Neuronal stem cell (in vitro differentiated cells): ENCODE results near the gene TAF12.
"Not testable (repeated sequence)": the region's sequence is repeated elsewhere in the genome, so short reads cannot be mapped to it uniquely, and the experiment has no call there.

Experiments used
- DNase-seq: peaks from one replicate; pipeline ENCODE4 v3.0.0-alpha.2; 2013; ENCODE audit warnings: low spot score
- H2AFZ ChIP-seq: one replicate; pipeline ENCODE4 v1.6.1; 2013; ENCODE audit warnings: mild to moderate bottlenecking, low read length, inconsistent platforms
- H2AK5ac ChIP-seq: 2 replicates; pipeline ENCODE4 v1.6.1; 2013; ENCODE audit warnings: low read depth, mild to moderate bottlenecking, inconsistent platforms, low read length, moderate library complexity, mixed read lengths
- H2BK120ac ChIP-seq: 2 replicates; pipeline ENCODE4 v1.6.1; 2013; ENCODE audit warnings: low read depth, mild to moderate bottlenecking, inconsistent platforms, low read length, moderate library complexity, mixed read lengths
- H2BK12ac ChIP-seq: one replicate; pipeline ENCODE4 v1.6.1; 2013; ENCODE audit warnings: low read length, inconsistent platforms
- H2BK15ac ChIP-seq: 2 replicates; pipeline ENCODE4 v1.6.1; 2013; ENCODE audit warnings: mild to moderate bottlenecking, low read length, inconsistent platforms, mixed read lengths
- H2BK5ac ChIP-seq: one replicate; pipeline ENCODE4 v1.6.1; 2013; ENCODE audit warnings: inconsistent platforms, mild to moderate bottlenecking, low read length, moderate library complexity
- H3K14ac ChIP-seq: one replicate; pipeline ENCODE4 v1.6.1; 2013; ENCODE audit warnings: low read length, inconsistent platforms
- H3K18ac ChIP-seq: 2 replicates; pipeline ENCODE4 v1.6.1; 2013; ENCODE audit warnings: low read length, inconsistent platforms
- H3K23ac ChIP-seq: 2 replicates; pipeline ENCODE4 v1.6.1; 2013; ENCODE audit warnings: low read depth, mild to moderate bottlenecking, mixed read lengths, low read length, inconsistent platforms; ENCODE audit not compliant: poor library complexity
- H3K27ac ChIP-seq: replicated peaks from 3 replicates; pipeline ENCODE4 v1.5.1; 2013; ENCODE audit warnings: low read length, inconsistent platforms
- H3K27me3 ChIP-seq, 3 experiments: 2 replicates each; pipeline ENCODE4 v1.6.1; 2013; ENCODE audit warnings: low read length in 3 of 3, mild to moderate bottlenecking in 2 of 3, inconsistent platforms in 1 of 3, low read depth in 1 of 3, mixed read lengths in 1 of 3, moderate library complexity in 1 of 3; ENCODE audit not compliant: control insufficient read depth in 3 of 3, insufficient read depth in 3 of 3
- H3K36me3 ChIP-seq, 2 donors: replicated peaks in 1 of 2; 2 replicates each; pipeline ENCODE4 v1.6.1; 2013; ENCODE audit warnings: low read length in 2 of 2; ENCODE audit not compliant: control insufficient read depth in 2 of 2, insufficient read depth in 2 of 2
- H3K4ac ChIP-seq: 2 replicates; pipeline ENCODE4 v1.6.1; 2013; ENCODE audit warnings: inconsistent platforms, mild to moderate bottlenecking, low read length, moderate library complexity
- H3K4me1 ChIP-seq, 2 donors: 1 replicate in 1 of 2; 2 replicates in 1 of 2; pipeline ENCODE4 v1.6.1; 2013; ENCODE audit warnings: low read length in 2 of 2, low read depth in 1 of 2; ENCODE audit not compliant: control insufficient read depth in 2 of 2, insufficient read depth in 1 of 2
- H3K4me2 ChIP-seq: one replicate; pipeline ENCODE4 v1.6.1; 2013; ENCODE audit warnings: mild to moderate bottlenecking, low read length, inconsistent platforms; ENCODE audit not compliant: insufficient read depth, poor library complexity, severe bottlenecking
- H3K4me3 ChIP-seq, 2 donors: 2 replicates each; pipeline ENCODE4 v1.5.1; 2013; ENCODE audit warnings: low read length in 2 of 2, mild to moderate bottlenecking in 2 of 2, inconsistent platforms in 1 of 2, moderate library complexity in 1 of 2
- H3K79me1 ChIP-seq: one replicate; pipeline ENCODE4 v1.6.1; 2013; ENCODE audit warnings: low read depth, mild to moderate bottlenecking, inconsistent platforms, low read length, moderate library complexity
- H3K9ac ChIP-seq: one replicate; pipeline ENCODE4 v1.6.1; 2013; ENCODE audit warnings: mild to moderate bottlenecking, low read depth, low read length, inconsistent platforms; ENCODE audit not compliant: poor library complexity
- H3K9me3 ChIP-seq, 2 donors: replicated peaks in 1 of 2; 2 replicates each; pipeline versions ENCODE3 to v1.6.1; 2013; ENCODE audit warnings: low read length in 2 of 2, mild to moderate bottlenecking in 2 of 2, inconsistent platforms in 1 of 2, low read depth in 1 of 2, mixed read lengths in 1 of 2, moderate library complexity in 1 of 2; ENCODE audit not compliant: control insufficient read depth in 2 of 2, insufficient read depth in 1 of 2
- H4K8ac ChIP-seq: one replicate; pipeline ENCODE4 v1.6.1; 2013; ENCODE audit warnings: low read depth, mild to moderate bottlenecking, inconsistent platforms, low read length, moderate library complexity
- H4K91ac ChIP-seq: one replicate; pipeline ENCODE4 v1.6.1; 2013; ENCODE audit warnings: low read length, low read depth, mild to moderate bottlenecking, inconsistent platforms; ENCODE audit not compliant: poor library complexity
- WGBS, 2 donors: extraction: QIAGEN DNeasy Blood & Tissue Kit; methylation state at CpG; one replicate each; pipeline ENCODE4 v1.1.7; 2013; ENCODE audit warnings: missing lambda C conversion rate in 2 of 2, mixed read lengths in 1 of 2; ENCODE audit not compliant: insufficient read length in 2 of 2, insufficient replicate concordance in 1 of 2; ENCODE audit errors: extremely low coverage in 2 of 2; 5-methylcytosine and 5-hydroxymethylcytosine counted together

Gene TAF12

GRCh38 chr1:28592321-28593071 is 50.4 kb downstream of the TAF12 start:
- peak overlapping the region; percentile 88 for H2AK5ac ChIP-seq
- H3K27ac ChIP-seq = no peak overlapping the region
- peak overlapping the region; percentile 94 for H3K18ac ChIP-seq
- peaks cover 0 to 11% (median 0%) of the 10 kb centered on the region in 3 experiments for H3K27me3 ChIP-seq
- H4K8ac ChIP-seq = peak overlapping the region; percentile 65
- H3K4me2 ChIP-seq = peak overlapping the region; percentile 83
- no peak overlapping the region for H3K4ac ChIP-seq
- peak overlapping the region; percentile 75 for H2BK15ac ChIP-seq
- H2BK5ac ChIP-seq = peak overlapping the region; percentile 93
- H4K91ac ChIP-seq = no peak overlapping the region
- no CpG with 5 or more reads among the region's 81 CpGs for WGBS, 2 donors
- peak overlapping the region; percentile 97 for H3K14ac ChIP-seq
- no peaks in the 10 kb centered on the region for H3K79me1 ChIP-seq
- peak overlapping the region; percentile 81 for H3K9ac ChIP-seq
- H2BK12ac ChIP-seq = peak overlapping the region; percentile 73
- H3K4me3 ChIP-seq = peak overlapping the region; percentile 33 to 83
- H3K4me1 ChIP-seq = peaks cover 2 to 4% of the 10 kb centered on the region in 2 donors
- DNase-seq = peak; percentile 35
- peaks cover 0 to 2% of the 10 kb centered on the region in 2 donors for H3K9me3 ChIP-seq
- no peak overlapping the region for H2BK120ac ChIP-seq
- H3K36me3 ChIP-seq = no peaks in the 10 kb centered on the region
- H2AFZ ChIP-seq = peak overlapping the region; percentile 78
- no peak overlapping the region for H3K23ac ChIP-seq

GRCh38 chr1:28591708-28592320 is 51.1 kb downstream of the TAF12 start, which contains the start of gene RAB42:
Gene RAB42, plus strand, starts transcription at chr1:28592265. Its CDS starts 247 bp downstream, at chr1:28592512.
- peak within 1 kb of the TSS; percentile 83 for H3K4me2 ChIP-seq
- no peak for DNase-seq
- H4K91ac ChIP-seq = no peak within 1 kb of the TSS

GRCh38 chr1:28586585-28587391 is 56.1 kb downstream of the TAF12 start:
- not testable (repeated sequence) for H3K9ac ChIP-seq, H3K4me2 ChIP-seq, H3K79me1 ChIP-seq, DNase-seq, H3K4ac ChIP-seq, H2BK5ac ChIP-seq, H4K8ac ChIP-seq, H3K18ac ChIP-seq, H3K36me3 ChIP-seq, H2BK120ac ChIP-seq, H3K9me3 ChIP-seq, H3K4me3 ChIP-seq, H3K4me1 ChIP-seq, H2AK5ac ChIP-seq, H2AFZ ChIP-seq, H2BK12ac ChIP-seq, H3K27ac ChIP-seq, H3K23ac ChIP-seq, H4K91ac ChIP-seq, H3K14ac ChIP-seq, H2BK15ac ChIP-seq
- no CpG with 5 or more reads among the region's 19 CpGs for WGBS, 2 donors
- peaks cover 0 to 13% (median 0%) of the 10 kb centered on the region in 3 experiments for H3K27me3 ChIP-seq

More at GRCh38 chr1:28591708-28592320, 51.1 kb downstream of the TAF12 start, which contains the start of gene RAB42:
- Histone ChIP-seq H3K4ac (no peak within 1 kb of the TSS), H3K36me3 (no peaks in the 10 kb centered on the region), H3K9me3 (peaks cover 0 to 2% of the 10 kb centered on the region in 2 donors), H3K23ac (no peak within 1 kb of the TSS), H3K27ac (no peak within 1 kb of the TSS), H2AK5ac (peak within 1 kb of the TSS; percentile 88), H3K9ac (peak within 1 kb of the TSS; percentile 81), H3K14ac (peak within 1 kb of the TSS; percentile 97), H3K79me1 (no peaks in the 10 kb centered on the region), H3K27me3 (peaks cover 0 to 11% (median 0%) of the 10 kb centered on the region in 3 experiments), H2BK5ac (peak within 1 kb of the TSS; percentile 93), H3K4me1 (peaks cover 2 to 4% of the 10 kb centered on the region in 2 donors), H2BK12ac (peak within 1 kb of the TSS; percentile 86), H3K4me3 (peak within 1 kb of the TSS; percentile 33 to 83), H3K18ac (peak within 1 kb of the TSS; percentile 94), H2BK15ac (peak within 1 kb of the TSS; percentile 75), H2BK120ac (peak within 1 kb of the TSS; percentile 65), H4K8ac (peak within 1 kb of the TSS; percentile 65), H2AFZ (peak within 1 kb of the TSS; percentile 78)
- WGBS, 2 donors = no CpG with 5 or more reads among the region's 13 CpGs
